Peyer's patch (tissue), 4 donors: ENCODE results near the gene SZT2.

Source experiments
- POLR2A ChIP-seq, 2 donors: fragments of 450-650 bp; IDR thresholded peaks; one replicate each; pipeline ENCODE4 v1.5.1; 2017; ENCODE audit warnings: antibody characterized with exemption in 2 of 2, mild to moderate bottlenecking in 2 of 2, moderate library complexity in 2 of 2
- TF ChIP-seq, protein P1 (sequence below), 6 experiments: fragments of 450-650 bp in 4 of 6; fragments of 200-600 bp in 2 of 6; sonication (generic) in 1 of 6; IDR thresholded peaks; one replicate each; pipeline ENCODE4 v1.5.1; 2017 to 2019; ENCODE audit warnings: antibody characterized with exemption in 6 of 6, mild to moderate bottlenecking in 3 of 6, moderate library complexity in 1 of 6

DNA sequence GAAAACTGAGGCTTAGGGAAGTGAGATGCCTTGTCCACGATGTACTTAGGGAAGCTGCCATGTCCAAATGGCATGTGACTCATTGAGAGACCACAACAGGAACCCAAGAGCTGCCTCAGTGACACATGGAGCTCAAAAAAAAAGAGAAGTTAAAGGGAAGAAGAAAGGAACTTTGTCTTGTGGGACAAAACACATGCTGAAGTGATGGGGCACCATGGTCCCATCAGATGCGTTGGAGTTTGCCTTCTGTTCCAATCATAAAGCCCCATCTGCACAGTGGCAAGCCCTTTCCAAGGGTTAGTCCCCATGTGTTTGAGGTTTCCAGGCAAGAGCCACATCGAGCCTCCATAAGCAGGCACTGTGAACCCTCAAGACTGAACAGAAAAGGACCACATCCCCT is 8.1 kb upstream of the SZT2 start:
- TF ChIP-seq, protein P1, sequence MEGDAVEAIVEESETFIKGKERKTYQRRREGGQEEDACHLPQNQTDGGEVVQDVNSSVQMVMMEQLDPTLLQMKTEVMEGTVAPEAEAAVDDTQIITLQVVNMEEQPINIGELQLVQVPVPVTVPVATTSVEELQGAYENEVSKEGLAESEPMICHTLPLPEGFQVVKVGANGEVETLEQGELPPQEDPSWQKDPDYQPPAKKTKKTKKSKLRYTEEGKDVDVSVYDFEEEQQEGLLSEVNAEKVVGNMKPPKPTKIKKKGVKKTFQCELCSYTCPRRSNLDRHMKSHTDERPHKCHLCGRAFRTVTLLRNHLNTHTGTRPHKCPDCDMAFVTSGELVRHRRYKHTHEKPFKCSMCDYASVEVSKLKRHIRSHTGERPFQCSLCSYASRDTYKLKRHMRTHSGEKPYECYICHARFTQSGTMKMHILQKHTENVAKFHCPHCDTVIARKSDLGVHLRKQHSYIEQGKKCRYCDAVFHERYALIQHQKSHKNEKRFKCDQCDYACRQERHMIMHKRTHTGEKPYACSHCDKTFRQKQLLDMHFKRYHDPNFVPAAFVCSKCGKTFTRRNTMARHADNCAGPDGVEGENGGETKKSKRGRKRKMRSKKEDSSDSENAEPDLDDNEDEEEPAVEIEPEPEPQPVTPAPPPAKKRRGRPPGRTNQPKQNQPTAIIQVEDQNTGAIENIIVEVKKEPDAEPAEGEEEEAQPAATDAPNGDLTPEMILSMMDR (IDR thresholded peaks at IDR 0.05), result no peak
- no peak for TF ChIP-seq POLR2A (IDR thresholded peaks at IDR 0.05)
